ENCODE measurements around the gene TIGAR.
A peak's percentile ranks its signal among the peaks of the same experiment; 100 is the strongest.

The TIGAR gene

DNA sequence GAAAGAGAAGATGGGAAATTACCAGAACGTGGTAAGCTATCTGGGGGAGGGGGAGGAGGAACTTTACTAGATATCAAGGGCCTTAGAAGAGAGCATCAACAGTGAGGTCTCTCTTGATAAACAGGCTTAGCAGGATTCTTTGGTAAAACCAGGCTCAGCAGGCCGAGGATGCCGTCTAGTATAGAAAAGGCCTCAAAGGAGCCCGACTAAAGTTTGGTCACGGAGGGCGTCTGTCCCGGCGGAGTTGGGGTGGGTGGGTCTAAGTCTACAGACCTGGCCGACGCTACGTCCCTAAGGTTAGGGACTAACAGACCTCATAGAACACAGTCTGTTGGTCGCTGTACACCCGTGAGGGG is 538 bp upstream of the TIGAR start:
- Mint-ChIP-seq H3K27me3 (no peaks in the 10 kb centered on the region), H3K9me3 (no peaks in the 10 kb centered on the region), H3K4me1 (peaks cover 41% of the 10 kb centered on the region), H3K4me3 (peak overlapping the region; percentile 97), H3K36me3 (no peaks in the 10 kb centered on the region), H3K27ac (peak overlapping the region; percentile 69)

DNA sequence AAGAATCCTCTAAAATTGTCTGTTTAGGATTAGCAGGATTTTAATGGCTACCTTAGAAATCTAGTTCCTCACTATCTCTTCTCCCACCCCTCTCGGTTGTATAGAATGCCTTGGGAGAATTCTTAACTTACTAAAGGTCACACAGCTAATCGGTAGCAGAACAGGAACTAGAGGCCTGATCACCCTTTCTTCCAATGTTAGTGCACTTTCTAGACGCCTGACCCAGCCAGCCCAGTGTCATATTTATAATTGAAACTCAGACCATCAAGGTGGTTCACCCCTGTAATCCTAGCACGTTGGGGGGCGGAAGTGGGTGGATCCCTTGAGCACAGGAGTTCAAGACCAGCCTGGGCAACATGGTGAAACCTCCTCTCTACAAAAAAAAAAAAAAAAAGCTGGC is 1.7 kb downstream of the TIGAR start:
- Mint-ChIP-seq H3K27ac (no peak overlapping the region), H3K27me3 (no peaks in the 10 kb centered on the region)

DNA sequence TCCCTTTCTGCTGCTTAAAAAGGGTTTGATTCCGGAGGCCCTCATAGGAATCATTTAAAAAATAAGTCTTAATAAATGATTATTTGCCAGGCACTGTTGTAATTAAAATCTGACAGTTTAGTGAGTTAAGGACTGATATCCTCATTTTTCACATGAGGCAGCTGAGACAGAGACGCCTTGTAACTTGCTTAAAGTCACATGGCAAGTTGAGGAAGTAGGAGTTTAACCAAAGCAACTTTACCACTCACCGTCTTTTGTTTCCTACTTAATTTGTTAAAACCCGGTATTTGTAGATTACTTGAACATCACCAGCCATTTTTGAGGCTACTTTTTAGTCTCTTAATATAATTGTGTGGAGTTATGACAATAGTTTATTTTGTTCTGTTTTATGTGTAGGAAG is 2.4 kb downstream of the TIGAR start:
- Mint-ChIP-seq H3K4me3 (peak overlapping the region; percentile 34), H3K27ac (no peak overlapping the region), H3K27me3 (no peaks in the 10 kb centered on the region), H3K4me1 (peaks cover 49% of the 10 kb centered on the region), H3K9me3 (no peaks in the 10 kb centered on the region), H3K36me3 (no peaks in the 10 kb centered on the region)

More for the DNA sequence above, 1.7 kb downstream of the TIGAR start:
- H3K4me3 Mint-ChIP-seq = peak overlapping the region; percentile 76
- no peaks in the 10 kb centered on the region for H3K9me3 Mint-ChIP-seq
- peaks cover 49% of the 10 kb centered on the region for H3K4me1 Mint-ChIP-seq
- H3K36me3 Mint-ChIP-seq = no peaks in the 10 kb centered on the region

- Mint-ChIP-seq H3K4me1 (peaks cover 50% of the 10 kb centered on the region), H3K4me3 (no peak overlapping the region), H3K27me3 (no peaks in the 10 kb centered on the region), H3K36me3 (peaks cover 2% of the 10 kb centered on the region), H3K27ac (no peak overlapping the region), H3K9me3 (no peaks in the 10 kb centered on the region)
Observed at GRCh38 chr12:4324366-4324765, 3.4 kb downstream of the TIGAR start.

DNA sequence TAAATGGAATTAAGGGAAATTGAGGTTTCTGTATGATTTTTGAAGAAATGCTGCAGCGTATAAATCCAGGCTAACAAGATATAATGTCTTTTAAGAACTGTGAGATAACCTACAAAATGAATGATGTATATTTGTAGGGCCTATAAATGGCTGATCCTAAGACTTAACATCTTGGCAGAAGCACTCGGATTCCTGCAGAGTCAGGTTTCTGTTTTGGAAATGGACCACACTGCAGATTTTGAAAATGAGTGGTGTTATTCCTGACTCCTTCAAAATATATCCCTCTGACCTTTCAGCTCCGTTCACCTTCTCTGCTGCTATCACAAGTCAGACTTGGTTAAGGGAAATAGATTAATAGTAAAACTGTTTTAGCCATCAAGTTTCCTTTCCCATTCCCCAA is 5.0 kb downstream of the TIGAR start:
- peaks cover 3% of the 10 kb centered on the region for H3K36me3 Mint-ChIP-seq
- H3K9me3 Mint-ChIP-seq = no peaks in the 10 kb centered on the region
- no peak overlapping the region for H3K4me3 Mint-ChIP-seq
- no peak overlapping the region for H3K27ac Mint-ChIP-seq
- H3K4me1 Mint-ChIP-seq = peaks cover 49% of the 10 kb centered on the region
- H3K27me3 Mint-ChIP-seq = no peaks in the 10 kb centered on the region

GRCh38 chr12:4327293-4327692 is 6.3 kb downstream of the TIGAR start:
- no peaks in the 10 kb centered on the region for H3K9me3 Mint-ChIP-seq
- peaks cover 46% of the 10 kb centered on the region for H3K4me1 Mint-ChIP-seq
- H3K4me3 Mint-ChIP-seq = no peak overlapping the region
- no peaks in the 10 kb centered on the region for H3K27me3 Mint-ChIP-seq
- peaks cover 6% of the 10 kb centered on the region for H3K36me3 Mint-ChIP-seq
- no peak overlapping the region for H3K27ac Mint-ChIP-seq

DNA sequence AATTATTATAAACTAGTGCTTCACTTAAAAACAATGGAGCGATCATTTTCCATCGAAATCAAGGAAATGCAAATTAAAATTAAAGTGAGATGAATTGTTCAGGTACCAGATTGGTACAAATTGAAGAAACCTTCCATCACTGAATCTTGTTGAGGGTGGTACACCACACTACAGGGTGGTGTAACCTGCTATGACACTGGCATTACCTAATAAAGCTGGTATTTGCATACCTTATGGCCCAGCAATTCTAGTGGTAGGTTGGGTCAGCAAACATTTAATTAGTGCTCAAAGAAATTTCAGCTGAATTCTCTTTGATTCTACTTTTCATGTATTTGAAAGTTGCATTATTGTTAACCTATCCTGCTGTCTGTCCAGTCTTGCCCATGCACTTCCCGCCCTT is 9.2 kb downstream of the TIGAR start:
- Mint-ChIP-seq H3K27ac (no peak overlapping the region), H3K4me3 (no peak overlapping the region), H3K9me3 (no peaks in the 10 kb centered on the region), H3K36me3 (peaks cover 6% of the 10 kb centered on the region), H3K4me1 (peaks cover 26% of the 10 kb centered on the region), H3K27me3 (no peaks in the 10 kb centered on the region)

- H3K36me3 Mint-ChIP-seq = peaks cover 8% of the 10 kb centered on the region
- no peaks in the 10 kb centered on the region for H3K9me3 Mint-ChIP-seq
- H3K4me3 Mint-ChIP-seq = no peak overlapping the region
- peaks cover 22% of the 10 kb centered on the region for H3K4me1 Mint-ChIP-seq
- H3K27me3 Mint-ChIP-seq = no peaks in the 10 kb centered on the region
- H3K27ac Mint-ChIP-seq = no peak overlapping the region
Observed at GRCh38 chr12:4331221-4331620, 10.2 kb downstream of the TIGAR start.

- H3K4me1 Mint-ChIP-seq = peaks cover 20% of the 10 kb centered on the region
- H3K27me3 Mint-ChIP-seq = no peaks in the 10 kb centered on the region
- H3K4me3 Mint-ChIP-seq = no peak overlapping the region
- no peaks in the 10 kb centered on the region for H3K9me3 Mint-ChIP-seq
- H3K27ac Mint-ChIP-seq = no peak overlapping the region
- H3K36me3 Mint-ChIP-seq = peaks cover 11% of the 10 kb centered on the region
Observed at GRCh38 chr12:4331842-4332241, 10.8 kb downstream of the TIGAR start.

- Mint-ChIP-seq H3K27ac (peak overlapping the region; percentile 1), H3K4me1 (peaks cover 3% of the 10 kb centered on the region), H3K27me3 (no peaks in the 10 kb centered on the region), H3K4me3 (no peak overlapping the region), H3K9me3 (no peaks in the 10 kb centered on the region), H3K36me3 (peaks cover 20% of the 10 kb centered on the region)
Observed at GRCh38 chr12:4346931-4347330, 25.9 kb downstream of the TIGAR start.

GRCh38 chr12:4353785-4354208 is 32.8 kb downstream of the TIGAR start:
- no peak overlapping the region for H3K4me3 Mint-ChIP-seq
- no peaks in the 10 kb centered on the region for H3K27me3 Mint-ChIP-seq
- peaks cover 5% of the 10 kb centered on the region for H3K36me3 Mint-ChIP-seq
- H3K27ac Mint-ChIP-seq = no peak overlapping the region
- H3K9me3 Mint-ChIP-seq = no peaks in the 10 kb centered on the region
- peaks cover 3% of the 10 kb centered on the region for H3K4me1 Mint-ChIP-seq

- H3K27me3 Mint-ChIP-seq = no peaks in the 10 kb centered on the region
- no peak overlapping the region for H3K4me3 Mint-ChIP-seq
- no peaks in the 10 kb centered on the region for H3K4me1 Mint-ChIP-seq
- no peak overlapping the region for H3K27ac Mint-ChIP-seq
- peaks cover 5% of the 10 kb centered on the region for H3K36me3 Mint-ChIP-seq
- H3K9me3 Mint-ChIP-seq = no peaks in the 10 kb centered on the region
Observed at GRCh38 chr12:4355156-4356040, 34.4 kb downstream of the TIGAR start.

DNA sequence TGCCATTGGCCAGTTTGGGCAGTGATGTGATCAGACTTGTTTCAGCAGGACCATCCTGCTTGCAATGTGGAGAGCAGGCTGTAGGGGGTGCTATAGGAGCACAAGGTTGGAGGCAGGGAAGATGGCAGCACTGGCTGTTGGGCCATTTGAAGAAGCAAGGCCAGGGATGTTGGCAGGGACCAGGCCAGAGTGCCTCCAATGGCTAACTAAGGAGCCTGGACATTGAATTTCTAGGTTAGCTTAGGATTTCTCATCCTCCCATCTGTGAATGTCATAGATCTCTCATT is 35.0 kb downstream of the TIGAR start:
- Mint-ChIP-seq H3K9me3 (no peaks in the 10 kb centered on the region), H3K4me1 (no peaks in the 10 kb centered on the region), H3K27me3 (no peaks in the 10 kb centered on the region), H3K36me3 (peaks cover 1% of the 10 kb centered on the region), H3K4me3 (no peak overlapping the region), H3K27ac (no peak overlapping the region)

DNA sequence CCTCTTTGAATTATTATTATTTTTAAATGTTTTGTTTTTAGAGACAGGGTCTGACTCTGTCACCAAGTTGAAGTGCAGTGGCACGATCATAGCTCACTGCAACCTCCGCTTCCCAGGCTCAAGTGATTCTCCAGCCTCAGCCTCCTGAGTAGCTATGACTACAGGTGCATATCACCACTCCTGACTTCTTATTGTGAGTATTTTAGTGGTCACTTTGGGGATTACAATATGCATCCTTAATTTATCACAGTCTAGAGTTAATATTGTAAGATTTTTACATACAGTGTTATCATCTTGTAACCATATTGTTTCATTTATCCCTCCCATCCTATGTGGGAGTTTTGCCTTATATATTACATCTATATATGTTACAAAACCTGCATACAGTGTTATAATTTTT is 45.1 kb downstream of the TIGAR start:
- no peaks in the 10 kb centered on the region for H3K36me3 Mint-ChIP-seq
- H3K4me3 Mint-ChIP-seq = no peak overlapping the region
- H3K9me3 Mint-ChIP-seq = no peaks in the 10 kb centered on the region
- peaks cover 12% of the 10 kb centered on the region for H3K27me3 Mint-ChIP-seq
- H3K27ac Mint-ChIP-seq = no peak overlapping the region
- H3K4me1 Mint-ChIP-seq = no peaks in the 10 kb centered on the region

DNA sequence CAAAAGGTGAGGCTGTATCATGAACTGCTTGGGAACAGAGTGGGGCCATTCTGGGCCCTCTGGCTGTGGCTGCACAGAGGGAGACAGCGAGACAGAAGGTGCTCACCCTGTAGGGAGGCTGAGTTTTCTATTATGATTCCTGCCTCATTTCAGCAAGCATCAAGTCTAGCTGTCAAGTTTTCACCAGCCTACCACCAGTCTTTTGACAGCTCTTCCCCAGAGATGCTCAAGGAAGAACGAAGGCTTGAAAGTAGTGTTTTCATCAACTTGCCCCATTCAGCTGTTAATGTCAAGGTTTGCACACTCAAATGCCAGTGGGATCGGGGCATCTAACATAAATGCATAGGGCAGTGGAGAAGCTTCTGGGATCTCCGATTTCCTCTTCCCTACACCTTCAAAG is 48.5 kb downstream of the TIGAR start:
- Mint-ChIP-seq H3K4me3 (no peak overlapping the region), H3K27ac (no peak overlapping the region), H3K27me3 (peaks cover 12% of the 10 kb centered on the region), H3K36me3 (no peaks in the 10 kb centered on the region), H3K9me3 (no peaks in the 10 kb centered on the region), H3K4me1 (no peaks in the 10 kb centered on the region)

GRCh38 chr12:4370265-4370664 is 49.3 kb downstream of the TIGAR start:
- Mint-ChIP-seq H3K36me3 (no peaks in the 10 kb centered on the region), H3K27me3 (peaks cover 10% of the 10 kb centered on the region), H3K27ac (no peak overlapping the region), H3K4me1 (no peaks in the 10 kb centered on the region), H3K4me3 (no peak overlapping the region), H3K9me3 (no peaks in the 10 kb centered on the region)

DNA sequence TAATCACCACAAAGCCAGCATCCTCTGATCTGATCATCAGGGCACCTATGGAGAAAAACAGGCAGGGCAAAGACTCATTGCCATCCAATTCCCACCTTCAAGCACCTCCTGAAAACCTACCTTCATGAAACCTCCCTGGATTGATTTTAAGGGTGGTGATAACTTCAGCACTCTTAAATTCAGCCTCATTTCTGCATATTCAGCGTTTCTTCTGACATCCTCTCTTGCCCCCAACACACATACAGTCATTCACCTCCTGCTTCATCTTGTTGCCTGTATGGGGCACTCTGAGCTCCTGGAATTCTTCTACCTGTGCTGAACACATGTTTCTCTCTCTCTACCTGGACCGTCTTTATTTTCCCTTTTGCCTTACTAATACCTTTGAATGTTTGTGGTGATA is 51.6 kb downstream of the TIGAR start:
- no peak overlapping the region for H3K4me3 Mint-ChIP-seq
- no peaks in the 10 kb centered on the region for H3K9me3 Mint-ChIP-seq
- no peak overlapping the region for H3K27ac Mint-ChIP-seq
- peaks cover 6% of the 10 kb centered on the region for H3K27me3 Mint-ChIP-seq
- no peaks in the 10 kb centered on the region for H3K4me1 Mint-ChIP-seq
- H3K36me3 Mint-ChIP-seq = no peaks in the 10 kb centered on the region

Data from activated naive CD4-positive, alpha-beta T cell treated with anti-CD3 and anti-CD28 coated beads, Interleukin-2, amount 50 U/mL, for 24 hours (primary cell).